ENCODE measurements around the gene VSIG4.
"Not testable (repeated sequence)": the region's sequence is repeated elsewhere in the genome, so short reads cannot be mapped to it uniquely, and the experiment has no call there.

VSIG4 gene

DNA sequence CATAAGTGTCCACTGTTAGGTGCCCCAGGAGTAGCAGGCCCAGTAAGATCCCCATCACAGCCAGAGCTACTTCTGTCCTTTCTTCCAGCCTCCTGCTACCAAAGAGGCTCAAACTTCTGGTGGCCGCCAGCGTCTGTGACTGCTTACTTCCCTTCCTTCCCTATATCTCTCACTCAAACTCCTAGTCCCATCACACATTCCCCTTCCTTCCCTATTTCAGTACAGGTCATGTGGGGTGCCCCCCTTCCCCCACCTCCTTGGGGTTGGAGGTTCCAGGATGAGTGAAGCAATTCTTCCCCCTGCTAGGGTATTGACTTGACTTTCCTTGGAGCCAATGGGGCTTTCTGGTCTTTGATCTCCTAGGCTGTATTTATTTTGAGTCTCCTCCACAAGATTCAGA, at the start of gene VSIG4:
Gene VSIG4, minus strand, starts transcription at position 137 of the 400 bp plus-strand sequence. Its CDS starts 82 bp downstream, at position 55.
- DNase-seq: no peak

GRCh38 chrX:66076801-66077200, 36.9 kb upstream of the VSIG4 start:
- no peak for DNase-seq

GRCh38 chrX:66074920-66075879, 35.3 kb upstream of the VSIG4 start:
- peak; percentile 44 for DNase-seq

DNA sequence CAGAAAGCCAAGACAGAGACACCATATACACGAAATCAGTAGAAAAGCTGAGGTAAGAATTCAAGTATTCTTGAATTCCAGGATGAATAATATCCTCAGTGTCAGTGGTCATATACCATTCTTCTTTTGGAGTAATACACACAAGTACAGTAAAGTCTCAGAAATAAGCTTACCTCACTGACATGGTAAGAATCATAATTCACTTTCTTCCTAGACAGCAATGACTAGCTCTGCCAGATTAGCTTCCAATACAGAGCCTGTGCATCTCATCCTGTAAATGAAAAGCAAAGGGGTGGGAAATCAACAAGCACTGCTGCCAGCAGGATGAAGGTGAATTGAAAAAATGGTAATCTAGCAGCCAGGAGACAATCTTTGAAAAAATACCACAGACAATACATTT, 31.2 kb upstream of the VSIG4 start:
- no peak for DNase-seq

- DNase-seq: no peak
Observed at GRCh38 chrX:66064261-66064660, 24.4 kb upstream of the VSIG4 start.

- not testable (repeated sequence) for DNase-seq
Observed at GRCh38 chrX:66057019-66057418, 17.1 kb upstream of the VSIG4 start.

DNA sequence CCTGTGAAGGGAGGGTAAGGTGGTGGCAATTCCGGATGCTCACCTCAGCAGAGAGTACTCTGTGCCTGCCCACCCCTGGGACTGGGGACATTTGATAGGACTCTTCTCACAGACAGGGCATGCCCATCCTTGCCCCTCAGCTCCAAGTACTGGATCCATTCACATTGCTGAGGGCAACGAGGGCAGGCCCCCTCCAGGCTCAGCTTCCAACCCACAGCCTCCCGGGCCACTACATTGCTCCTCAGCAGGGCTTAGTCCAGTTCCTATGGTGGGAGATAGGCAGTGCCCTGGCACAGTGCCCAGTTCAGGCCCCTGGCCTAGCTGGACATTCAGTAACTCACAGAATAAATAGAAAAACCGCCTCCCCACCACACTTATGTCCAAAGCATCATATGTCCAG, 15.1 kb upstream of the VSIG4 start:
- no peak for DNase-seq

- no peak for DNase-seq
Observed at GRCh38 chrX:66053414-66053813, 13.5 kb upstream of the VSIG4 start.

GRCh38 chrX:66051980-66052379, 12.1 kb upstream of the VSIG4 start:
- DNase-seq: no peak

- no peak for DNase-seq
Observed at GRCh38 chrX:66050140-66050569, 10.3 kb upstream of the VSIG4 start.

GRCh38 chrX:66049056-66049455, 9.2 kb upstream of the VSIG4 start:
- no peak for DNase-seq

GRCh38 chrX:66046612-66047235, 6.8 kb upstream of the VSIG4 start:
- peak; percentile 25 for DNase-seq

GRCh38 chrX:66045894-66046293, 6.0 kb upstream of the VSIG4 start:
- no peak for DNase-seq

GRCh38 chrX:66043584-66043983, 3.7 kb upstream of the VSIG4 start:
- no peak for DNase-seq

DNA sequence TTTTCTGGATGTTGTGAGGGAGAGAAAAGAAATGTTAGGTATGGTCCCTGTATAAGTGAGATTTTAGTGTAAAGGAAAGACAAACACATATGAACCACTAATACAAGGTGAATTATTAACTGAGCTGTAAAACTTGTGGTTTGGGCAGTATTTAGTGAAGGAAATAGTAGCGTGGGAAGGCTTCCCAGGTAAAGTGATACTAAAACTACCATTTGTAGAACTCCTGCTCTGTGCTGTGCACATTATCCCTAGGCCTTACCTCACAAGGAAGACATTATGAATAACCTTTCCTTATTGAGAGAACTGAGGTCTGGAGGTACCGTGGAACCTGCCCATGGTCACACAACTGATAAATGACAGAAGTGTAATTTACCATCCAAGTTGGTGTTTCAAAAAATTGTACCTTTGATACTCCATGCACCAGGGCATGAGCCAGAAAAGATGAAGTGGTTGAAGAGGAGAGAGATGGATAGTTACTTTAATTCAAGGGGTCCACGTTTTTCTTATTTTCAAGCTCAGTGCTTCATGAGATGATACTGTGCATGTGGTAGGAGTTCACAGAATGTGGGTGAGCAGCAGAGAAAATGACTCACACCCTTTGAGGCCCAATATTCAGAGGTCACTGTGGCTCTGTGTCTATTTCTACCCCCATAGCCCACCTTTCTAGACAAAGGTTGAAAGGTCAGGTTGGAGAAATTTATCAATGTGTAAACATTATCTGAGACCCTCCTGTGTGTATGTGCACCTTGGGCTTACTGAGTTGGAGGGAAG, 2.6 kb upstream of the VSIG4 start:
- no peak for DNase-seq

- DNase-seq: no peak
Observed at GRCh38 chrX:66038115-66038514, 1.8 kb downstream of the VSIG4 start.

GRCh38 chrX:66036231-66036630, 3.6 kb downstream of the VSIG4 start:
- no peak for DNase-seq

GRCh38 chrX:66035667-66036066, 4.2 kb downstream of the VSIG4 start:
- DNase-seq: no peak

- peak; percentile 49 for DNase-seq
Observed at GRCh38 chrX:66030505-66031317, 9.2 kb downstream of the VSIG4 start.

GRCh38 chrX:66028936-66029335, 10.9 kb downstream of the VSIG4 start:
- no peak for DNase-seq

DNA sequence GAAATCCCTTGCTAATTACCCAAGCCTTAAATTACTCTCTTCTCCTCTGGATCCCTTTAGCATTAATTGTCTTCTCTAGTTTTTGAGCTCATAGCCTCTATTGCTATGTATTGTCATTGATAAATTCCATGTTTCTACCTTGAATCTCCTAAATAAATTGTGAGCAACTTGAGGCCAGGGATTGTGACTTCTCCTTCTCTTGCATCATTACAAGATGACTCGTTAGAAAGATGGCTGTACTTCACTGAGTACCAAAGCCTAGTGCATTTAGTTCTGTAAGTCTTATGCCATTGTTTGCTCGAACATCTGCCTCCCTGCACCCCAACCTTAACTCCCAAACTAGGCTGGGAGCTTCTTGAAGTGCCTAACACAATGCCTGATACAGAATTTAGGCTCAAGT, 15.3 kb downstream of the VSIG4 start:
- no peak for DNase-seq

GRCh38 chrX:66024092-66024467, 15.8 kb downstream of the VSIG4 start:
- no peak for DNase-seq
